Measurements from ENCODE around the gene DHCR24. TPM values are rescaled to one million over a fixed set of nuclear protein-coding genes. Genes with fewer than 3 reads are reported as not detected.
"Not testable (repeated sequence)": the region's sequence is repeated elsewhere in the genome, so short reads cannot be mapped to it uniquely, and the experiment has no call there.

Gene DHCR24
- total RNA-seq, 1 donor from 2014 or later = 141 TPM

GRCh38 chr1:54919367-54920359 lies 32.7 kb upstream of the DHCR24 start:
- Histone ChIP-seq H3K27ac (no peak overlapping the region), H3K9me3 (no peaks in the 10 kb centered on the region), H3K4me3 (no peak overlapping the region), H3K27me3 (no peaks in the 10 kb centered on the region), H3K4me1 (no peaks in the 10 kb centered on the region), H3K36me3 (no peaks in the 10 kb centered on the region)
- no peak for DNase-seq (ENCODE audit: extremely low spot score in 2 of 2)
- no peak for TF ChIP-seq POLR2AphosphoS5 (IDR thresholded peaks at IDR 0.05; ENCODE audit: insufficient read depth in 1 of 2, low read depth in 1 of 2)
- no peak for TF ChIP-seq CTCF (IDR thresholded peaks at IDR 0.05)
- TF ChIP-seq POLR2A (IDR thresholded peaks at IDR 0.05) = no peak
- intact Hi-C loops (cut with DNase I) = no loop called here

DNA sequence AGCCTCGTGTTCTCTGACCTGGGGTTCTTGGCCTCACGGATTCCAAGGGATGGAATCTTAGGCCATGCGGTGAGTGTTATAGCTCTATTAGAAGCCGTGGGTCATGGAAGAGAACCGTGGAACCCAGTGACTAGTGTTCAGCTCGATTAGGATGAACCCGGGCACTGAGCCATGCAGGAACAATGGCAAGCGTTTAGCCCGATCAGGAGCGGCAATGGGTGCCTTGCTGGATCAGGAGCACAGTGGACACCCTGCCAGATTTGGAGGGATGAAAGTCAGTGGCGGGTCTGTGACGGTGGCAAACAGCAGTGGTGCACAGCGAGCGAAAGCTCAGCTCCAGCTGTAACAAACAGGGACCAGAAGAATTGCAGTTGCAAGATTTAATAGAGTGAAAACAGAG lies 24.1 kb upstream of the DHCR24 start:
- H3K9me3 ChIP-seq; DNase-seq (ENCODE audit: extremely low spot score in 2 of 2); H3K27me3 ChIP-seq; H3K36me3 ChIP-seq; H3K4me1 ChIP-seq; H3K4me3 ChIP-seq; H3K27ac ChIP-seq; intact Hi-C loops (cut with DNase I): not testable (repeated sequence)

DNA sequence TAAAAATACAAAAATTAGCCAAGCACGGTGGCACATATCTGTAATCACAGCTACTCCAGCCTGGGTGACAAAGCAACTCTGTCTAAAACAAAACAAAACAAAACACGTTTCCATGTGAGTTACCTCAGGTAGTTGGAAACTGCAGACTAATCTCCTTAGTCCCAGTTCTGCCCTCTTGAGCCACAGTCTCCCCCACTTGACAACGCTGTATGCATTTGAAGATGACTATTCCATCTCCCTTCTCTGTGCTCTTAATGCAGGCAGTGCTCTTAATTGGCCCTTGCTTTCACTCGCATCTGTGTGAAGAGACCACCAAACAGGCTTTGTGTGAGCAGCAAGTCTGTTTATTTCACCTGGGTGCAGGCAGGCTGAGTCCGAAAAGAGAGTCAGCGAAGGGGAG lies 19.6 kb upstream of the DHCR24 start:
- no peak for TF ChIP-seq CTCF (IDR thresholded peaks at IDR 0.05)
- TF ChIP-seq POLR2A (IDR thresholded peaks at IDR 0.05) = no peak
- no peak for TF ChIP-seq POLR2AphosphoS5 (IDR thresholded peaks at IDR 0.05; ENCODE audit: insufficient read depth in 1 of 2, low read depth in 1 of 2)
- no peaks in the 10 kb centered on the region for H3K9me3 ChIP-seq
- intact Hi-C loops (cut with DNase I) = no loop called here
- DNase-seq (ENCODE audit: extremely low spot score in 2 of 2) = no peak
- H3K36me3 ChIP-seq = no peaks in the 10 kb centered on the region
- no peaks in the 10 kb centered on the region for H3K4me1 ChIP-seq
- no peaks in the 10 kb centered on the region for H3K27me3 ChIP-seq
- H3K27ac ChIP-seq = no peak overlapping the region
- no peak overlapping the region for H3K4me3 ChIP-seq

DNA sequence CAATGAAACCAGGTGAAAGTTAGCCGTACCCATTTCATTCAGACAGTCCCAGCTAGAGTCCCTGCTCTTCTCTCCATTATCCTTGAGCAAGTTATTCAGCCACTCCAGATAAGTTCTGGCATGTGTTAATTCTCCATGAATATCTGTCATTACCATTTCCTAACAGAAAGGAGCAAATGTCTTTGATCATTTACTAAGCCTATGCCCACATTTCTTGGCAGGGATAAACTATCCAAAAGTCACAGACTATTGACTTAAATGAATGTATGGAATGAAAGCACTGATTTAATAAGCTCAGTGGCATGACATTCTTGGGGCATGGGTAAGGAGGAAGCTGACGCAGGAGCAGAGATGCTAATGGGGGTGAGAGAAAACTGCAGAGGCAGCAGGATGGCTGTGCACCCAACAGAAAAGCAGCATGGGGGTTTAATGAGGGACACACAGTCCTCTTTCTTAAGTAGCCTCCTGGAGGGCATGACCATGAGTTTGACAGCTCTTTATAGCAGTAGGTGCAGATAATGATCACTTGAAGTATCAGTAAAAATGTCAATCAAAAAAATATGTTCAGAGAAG lies 17.6 kb upstream of the DHCR24 start:
- Histone ChIP-seq H3K27me3 (no peaks in the 10 kb centered on the region), H3K36me3 (no peaks in the 10 kb centered on the region), H3K9me3 (no peaks in the 10 kb centered on the region), H3K27ac (no peak overlapping the region), H3K4me1 (no peaks in the 10 kb centered on the region), H3K4me3 (no peak overlapping the region)
- intact Hi-C loops (cut with DNase I) = no loop called here
- no peak for TF ChIP-seq POLR2AphosphoS5 (IDR thresholded peaks at IDR 0.05; ENCODE audit: insufficient read depth in 1 of 2, low read depth in 1 of 2)
- TF ChIP-seq CTCF (IDR thresholded peaks at IDR 0.05) = no peak
- TF ChIP-seq POLR2A (IDR thresholded peaks at IDR 0.05) = no peak
- no peak for DNase-seq (ENCODE audit: extremely low spot score in 2 of 2)

DNA sequence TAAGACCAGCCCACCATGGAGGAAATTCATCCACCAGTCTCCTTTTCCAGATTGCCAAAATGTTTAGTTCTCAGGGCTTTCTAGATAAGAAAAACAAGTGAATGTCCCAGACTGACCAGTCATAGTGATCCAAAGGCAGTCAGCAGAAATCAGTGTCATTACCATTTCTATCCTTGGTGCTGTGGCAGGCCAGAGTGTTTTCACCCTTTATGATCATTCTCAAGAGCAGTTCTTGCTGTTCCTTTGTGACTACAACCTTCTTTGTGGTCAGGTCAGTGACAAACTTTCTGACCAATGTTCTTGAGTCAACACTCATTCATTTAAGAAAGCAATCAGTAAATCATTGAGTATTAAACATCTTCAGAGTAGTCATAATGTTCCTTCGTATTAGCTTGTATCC lies 7.3 kb upstream of the DHCR24 start:
- no peak for DNase-seq (ENCODE audit: extremely low spot score in 2 of 2)
- Histone ChIP-seq H3K9me3 (no peaks in the 10 kb centered on the region), H3K4me3 (no peak overlapping the region), H3K27me3 (no peaks in the 10 kb centered on the region), H3K4me1 (no peaks in the 10 kb centered on the region), H3K36me3 (no peaks in the 10 kb centered on the region), H3K27ac (no peak overlapping the region)
- intact Hi-C loops (cut with DNase I) = no loop called here
- TF ChIP-seq POLR2A (IDR thresholded peaks at IDR 0.05) = no peak
- no peak for TF ChIP-seq POLR2AphosphoS5 (IDR thresholded peaks at IDR 0.05; ENCODE audit: insufficient read depth in 1 of 2, low read depth in 1 of 2)
- TF ChIP-seq CTCF (IDR thresholded peaks at IDR 0.05) = no peak

Measured in vagina (tissue), 2 donors.